GM12878 (cell line): Measurements from ENCODE around the gene HTD2. TPM values are rescaled to one million over a fixed set of nuclear protein-coding genes. Genes with fewer than 3 reads are reported as not detected.
A peak's percentile ranks its signal among the peaks of the same experiment; 100 is the strongest.

Source experiments
- ATAC-seq: fragments of 200-7000 bp; cut with Tn5 transposase; 3 replicates; pipeline ENCODE4 v1.9.1; 2020; ENCODE audit warnings: mild to moderate bottlenecking, moderate library complexity
- Bru-seq: library from RNA; stranded (reverse); fragments of 400-500 nt; gene quantifications from one replicate; lab custom pipeline; 2021; lab: Mats Ljungman, UMichigan
- BruChase-seq, 2 experiments: library from RNA; stranded (reverse); fragments of 400-500 nt; gene quantifications; one replicate each; lab custom pipeline; 2021; lab: Mats Ljungman, UMichigan
- BruUV-seq: library from RNA; stranded (reverse); fragments of 400-500 nt; replicated peaks from 2 replicates; lab custom pipeline; 2021; lab: Mats Ljungman, UMichigan
- CTCF ChIA-PET: fragments of 300-600 bp; sonication (Branson Sonifier 250); formaldehyde crosslinking; extraction: SDS; loops from one replicate; lab custom pipeline; 2021; ENCODE audit warnings: inconsistent platforms; lab: Yijun Ruan, JAX
- POLR2A ChIA-PET: fragments of 350-600 bp; formaldehyde crosslinking; extraction: SDS; loops from one replicate; lab custom pipeline; 2021; ENCODE audit warnings: inconsistent platforms; lab: Charles Lee
- RAD21 ChIA-PET: fragments of 300-600 bp; sonication (Branson Sonifier 250); formaldehyde crosslinking; loops from one replicate; lab custom pipeline; 2023; ENCODE audit warnings: antibody characterized with exemption; ENCODE audit not compliant: unreplicated experiment; lab: Charles Lee
- SMC1A ChIA-PET: fragments of 300-600 bp; sonication (Branson Sonifier 250); formaldehyde crosslinking; loops from one replicate; lab custom pipeline; 2023; ENCODE audit not compliant: unreplicated experiment, uncharacterized antibody; lab: Charles Lee
- DNase-seq: peaks from one replicate; pipeline ENCODE4 v3.0.0-alpha.2; 2011; ENCODE audit warnings: low read depth, low spot score
- FAIRE-seq: peaks from 3 replicates; lab custom pipeline; 2011; peaks lifted over from hg19 to GRCh38; lab: Jason Lieb, UNC
- H2AFZ ChIP-seq: 2 replicates; pipeline ENCODE4 v1.6.0; 2011; ENCODE audit warnings: low read depth, low read length, control low read depth; ENCODE audit not compliant: control insufficient read depth
- H3K27ac ChIP-seq: 2 replicates; pipeline ENCODE4 v1.5.1; 2011; ENCODE audit warnings: control low read depth; ENCODE audit not compliant: control insufficient read depth, insufficient read depth
- H3K27me3 ChIP-seq, 2 experiments: replicated peaks in 1 of 2; 2 replicates each; pipeline versions ENCODE4 v1.6.0 to v1.6.1; 2011; ENCODE audit warnings: low read length in 1 of 2; ENCODE audit not compliant: control insufficient read depth in 2 of 2, insufficient read depth in 2 of 2
- H3K36me3 ChIP-seq, 2 experiments: 2 replicates each; pipeline ENCODE4 v1.5.1; 2011; ENCODE audit warnings: low read length in 1 of 2; ENCODE audit not compliant: control insufficient read depth in 2 of 2, insufficient read depth in 2 of 2
- H3K4me1 ChIP-seq: 2 replicates; pipeline ENCODE4 v1.6.1; 2011; ENCODE audit warnings: mild to moderate bottlenecking, low read length, moderate library complexity, mixed read lengths; ENCODE audit not compliant: control insufficient read depth, insufficient read depth
- H3K4me2 ChIP-seq: 2 replicates; pipeline ENCODE4 v1.6.0; 2011; ENCODE audit warnings: control low read depth; ENCODE audit not compliant: control insufficient read depth, insufficient read depth
- H3K4me3 ChIP-seq: fragments of 200-600 bp; sonication (generic); 2 replicates; pipeline ENCODE4 v1.5.1; 2016
- H3K79me2 ChIP-seq: 2 replicates; pipeline ENCODE4 v1.6.0; 2011; ENCODE audit warnings: low read length; ENCODE audit not compliant: control insufficient read depth, insufficient read depth
- H3K9ac ChIP-seq: 2 replicates; pipeline ENCODE4 v1.8.0; 2011; ENCODE audit warnings: low read length, control low read depth, mixed read lengths; ENCODE audit not compliant: control insufficient read depth, insufficient read depth
- H3K9me3 ChIP-seq: replicated peaks from 3 replicates; pipeline ENCODE4 v1.5.1; 2011; ENCODE audit warnings: mild to moderate bottlenecking, low read length; ENCODE audit not compliant: control insufficient read depth, insufficient read depth
- H4K20me1 ChIP-seq: 2 replicates; pipeline ENCODE4 v1.6.0; 2011; ENCODE audit not compliant: control insufficient read depth, insufficient read depth
- TBL1XR1 ChIP-seq: IDR thresholded peaks from 2 replicates; pipeline ENCODE4 v1.6.1; 2012; ENCODE audit warnings: low read depth, low read length, improper control_type of control experiment
- WGBS: methylation state at CpG from one replicate; pipeline ENCODE4 v1.1.6; 2016; ENCODE audit warnings: low lambda C conversion rate; ENCODE audit not compliant: insufficient replicate concordance, insufficient coverage; ENCODE audit errors: missing lambda C conversion rate; 5-methylcytosine and 5-hydroxymethylcytosine counted together
- in situ Hi-C: fragments of 300-500 bp; cut with MboI; formaldehyde crosslinking; loops from 9 replicates; pipeline ENCODE4 v1.14.3; 2018; ENCODE audit warnings: mixed read lengths
- intact Hi-C: fragments of 100-400 bp; cut with micrococcal nuclease; formaldehyde crosslinking; loops from one replicate; pipeline ENCODE4 v1.14.2; 2022; ENCODE audit not compliant: unreplicated experiment
- long read RNA-seq, 2 experiments: library from polyadenylated mRNA; unstranded; transcript quantifications; one replicate each; pipeline ENCODE4 v2.0.0, GENCODE V29; 2019 to 2020
- polyA minus RNA-seq, 3 experiments: library from RNA; depleted of rRNA, polyadenylated mRNA; stranded (reverse); fragments of >200 nt; gene quantifications; 2 replicates each; pipeline ENCODE4 v1.2.3, GENCODE V29; 2011
- polyA plus RNA-seq, 11 experiments: library from polyadenylated mRNA; depleted of rRNA in 4 of 11; unstranded in 6 of 11; stranded (reverse) in 5 of 11; fragments of >200 nt; fragmentation: Nextera tagmentation in 4 of 11; fragmentation: Illumina TruSeq in 1 of 11; extraction: Ambion mirVana in 4 of 11; extraction: Trizol in 1 of 11; gene quantifications; 1 replicate in 1 of 11; 2 replicates in 10 of 11; pipeline versions ENCODE4 v1.2.1 to v1.2.3, GENCODE V29; 2011 to 2016; ENCODE audit warnings: inconsistent platforms in 2 of 11, missing spikeins in 2 of 11, low read depth in 1 of 11
- total RNA-seq, 4 experiments: library from RNA; depleted of rRNA in 3 of 4; stranded (reverse); fragments of >200 nt in 3 of 4; fragmentation: Illumina TruSeq in 1 of 4; extraction: Trizol in 1 of 4; gene quantifications; 2 replicates each; pipeline versions ENCODE4 v1.2.1 to v1.2.3, GENCODE V29; 2013 to 2021
- TF ChIP-seq, protein P1 (sequence below): fragments of 450-650 bp; formaldehyde crosslinking; IDR thresholded peaks from 2 replicates; pipeline ENCODE4 v1.4.0; 2022; ENCODE audit warnings: mild to moderate bottlenecking, moderate library complexity
- TF ChIP-seq, protein P2 (sequence below): fragments of 450-650 bp; IDR thresholded peaks from 2 replicates; pipeline ENCODE4 v1.6.1; 2016; ENCODE audit warnings: mild to moderate bottlenecking
- TF ChIP-seq, protein P3 (sequence below): fragments of 450-650 bp; conservative IDR thresholded peaks from 2 replicates; pipeline ENCODE4 v1.6.1; 2017; ENCODE audit warnings: mild to moderate bottlenecking, moderate library complexity
- TF ChIP-seq, protein P4 (sequence below): IDR thresholded peaks from 2 replicates; pipeline ENCODE4 v1.6.1; 2011; ENCODE audit warnings: low read depth, mild to moderate bottlenecking, low read length, moderate library complexity, borderline replicate concordance; ENCODE audit errors: extremely low read depth
- TF ChIP-seq, protein P5 (sequence below): IDR thresholded peaks from 2 replicates; pipeline ENCODE4 v1.6.1; 2012; ENCODE audit warnings: low read depth, low read length, improper control_type of control experiment

The HTD2 gene
- total RNA-seq (2013; cell fraction: nucleolus; rRNA removed) = 6.4 and 9.0 TPM in 2 replicates
- total RNA-seq (2014; rRNA removed) (5.8 and 6.8 TPM in 2 replicates), total RNA-seq (2014; rRNA removed; fragmentation: Illumina TruSeq; extraction: Trizol) (5.0 and 5.9 TPM in 2 replicates), total RNA-seq (2021) (7.1 and 7.2 TPM in 2 replicates), polyA plus RNA-seq (2011; rRNA removed) (10.5 and 11.7 TPM in 2 replicates), polyA plus RNA-seq (2014; fragmentation: Illumina TruSeq; extraction: Trizol) (6.0 and 7.7 TPM in 2 replicates), polyA plus RNA-seq (2014; fragmentation: Nextera tagmentation; extraction: Ambion mirVana) (10 to 100 TPM; 13.5 to 15.9 TPM), polyA plus RNA-seq (2014; rRNA removed) (5.1 and 8.5 TPM in 2 replicates), polyA plus RNA-seq (2016; fragmentation: Nextera tagmentation; extraction: Ambion mirVana) (10 to 100 TPM; 24.1 to 24.7 TPM), polyA minus RNA-seq (2011; rRNA and poly(A)+ RNA removed) (5.4 and 6.1 TPM in 2 replicates), Bru-seq, nascent RNA (percentile 76 among the genes with signal in this experiment), BruChase-seq, experiment 1, labeled RNA remaining after a 6-hour chase (percentile 63 among the genes with signal in this experiment), BruChase-seq, experiment 2, labeled RNA remaining after a 2-hour chase (percentile 70 among the genes with signal in this experiment)
- polyA plus RNA-seq (2011; ENCODE audit: low read depth) = 3.9 TPM
- 5.0 and 8.9 TPM in 2 replicates for polyA plus RNA-seq (2011; cell fraction: cytosol; rRNA removed)
- polyA plus RNA-seq (2011; cell fraction: nucleus; rRNA removed) = 2.7 and 3.3 TPM in 2 replicates
- 3.7 and 4.2 TPM in 2 replicates for polyA plus RNA-seq (2012)
- 2.7 and 3.1 TPM in 2 replicates for polyA minus RNA-seq (2011; cell fraction: cytosol; rRNA and poly(A)+ RNA removed)
- polyA minus RNA-seq (2011; cell fraction: nucleus; rRNA and poly(A)+ RNA removed) = 0.77 and 0.97 TPM in 2 replicates
- long read RNA-seq, experiment 1, transcript HTD2-206 (5 exons, 1,378 nt) = major isoform, 5 of 8 reads
- long read RNA-seq, experiment 1, partial matches to known transcripts = 0 of 8 reads
- long read RNA-seq, experiment 1, other reads (novel, unspliced or antisense) = 0 of 8 reads
- long read RNA-seq, experiment 2, transcript HTD2-201 (5 exons, 1,508 nt) = minor isoform, 11 of 45 reads
- long read RNA-seq, experiment 2, transcript HTD2-206 (5 exons, 1,378 nt) = major isoform, 32 of 45 reads
- long read RNA-seq, experiment 2, partial matches to known transcripts = 0 of 45 reads
- long read RNA-seq, experiment 2, other reads (novel, unspliced or antisense) = 0 of 45 reads

DNA sequence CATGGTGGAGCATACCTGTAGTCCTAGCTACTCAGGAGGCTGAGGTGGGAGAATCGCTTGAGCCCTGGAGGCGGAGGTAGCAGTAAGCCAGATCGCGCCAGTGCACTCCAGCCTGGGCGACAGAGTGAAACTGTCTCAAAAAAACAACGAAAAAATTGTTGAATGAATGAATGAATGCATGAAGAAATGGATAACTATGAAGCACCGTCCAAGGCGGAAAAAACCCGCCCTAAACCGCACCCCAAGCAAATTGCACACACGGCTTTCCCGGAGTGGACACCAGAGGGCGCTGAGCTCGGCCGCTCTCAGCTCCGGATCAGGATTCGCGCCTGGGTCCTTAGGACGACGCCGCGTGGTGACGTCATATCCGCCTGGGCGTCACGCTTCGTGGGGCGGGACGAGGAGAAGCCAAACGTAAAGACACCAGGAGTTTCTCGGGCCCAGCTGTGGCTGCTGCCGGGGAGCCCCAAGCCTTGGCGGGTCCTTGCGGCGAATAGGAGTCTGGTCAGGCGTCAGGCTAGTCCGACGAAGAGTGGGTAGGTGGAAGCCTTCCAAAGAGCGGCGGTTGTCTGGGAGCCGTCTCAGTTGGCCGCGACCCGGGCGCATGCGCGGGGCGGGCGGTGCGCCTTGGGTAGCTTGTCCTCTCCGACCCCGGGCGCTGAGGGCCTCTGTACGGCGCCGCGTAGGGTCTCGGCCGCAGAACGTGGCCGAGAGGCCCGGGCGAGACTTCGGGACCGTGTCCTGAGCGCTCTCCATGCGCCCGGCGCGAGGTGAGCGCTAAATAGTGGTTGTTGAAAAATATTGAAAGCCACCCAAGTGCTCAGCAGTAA lies at the start of gene HTD2, which contains the start of gene RPP14:
TSS of gene HTD2 (plus strand) at position 639 of the 830 bp plus-strand sequence. CDS start 11,094 bp downstream, outside the sequence.
TSS of gene RPP14 (plus strand) at position 364 of the 830 bp plus-strand sequence. CDS start 4,085 bp downstream, outside the sequence.
- Histone ChIP-seq H3K27ac (peak within 1 kb of the TSS; percentile 94), H3K79me2 (peaks cover 34% of the 10 kb centered on the region), H3K4me2 (peak within 1 kb of the TSS; percentile 92), H4K20me1 (no peaks in the 10 kb centered on the region), H3K4me3 (peak within 1 kb of the TSS; percentile 74), H3K9me3 (no peaks in the 10 kb centered on the region; the same call in 2 of the 3 replicates), H3K9ac (peak within 1 kb of the TSS; percentile 84), H2AFZ (peak within 1 kb of the TSS; percentile 95), H3K27me3 (no peaks in the 10 kb centered on the region), H3K36me3 (peaks cover 0 to 9% of the 10 kb centered on the region in 2 experiments; a peak in 2 of 4 replicates), H3K4me1 (0 out of 2 replicates have a peak, but pooled peaks cover 2% of the 10 kb centered on the region)
- POLR2A ChIA-PET = interaction anchor here (0.6 to 2.1 kb wide), 26 partner anchors 11 to 297 kb away, joined by 3 to 8 read pairs (median 4); partner anchors contain the start of gene PDHB
- no TSS peak for BruUV-seq
- peak; percentile 95 for FAIRE-seq
- SMC1A ChIA-PET = interaction anchor here (0.8 to 4.5 kb wide), 35 partner anchors 11 to 324 kb away, joined by 3 to 39 read pairs (median 7); partner anchors contain the start of genes ABHD6, KCTD6 and PDHB
- WGBS = 5% methylated on average over 71 of the region's 71 CpGs
- peak; percentile 94 for ATAC-seq
- RAD21 ChIA-PET = interaction anchor here (0.6 to 4.2 kb wide), 42 partner anchors 10 to 325 kb away, joined by 3 to 47 read pairs (median 6); partner anchors contain the start of genes ABHD6, FLNB, KCTD6 and PXK
- peak; percentile 90 for DNase-seq
- in situ Hi-C loops = loop anchor here (5.0 kb wide), 1 partner anchor 321 kb away; no protein-coding TSS in a partner anchor
- CTCF ChIA-PET = interaction anchor here (0.6 to 15.5 kb wide), 89 partner anchors 8 to 438 kb away, joined by 3 to 503 read pairs (median 5); partner anchors contain the start of genes ABHD6, ACOX2, KCTD6 and PDHB
- intact Hi-C loops = loop anchor here (1.0 to 10.0 kb wide), 4 partner anchors 106 to 326 kb away; partner anchors contain the start of genes FLNB and KCTD6
- TF ChIP-seq, protein P1, sequence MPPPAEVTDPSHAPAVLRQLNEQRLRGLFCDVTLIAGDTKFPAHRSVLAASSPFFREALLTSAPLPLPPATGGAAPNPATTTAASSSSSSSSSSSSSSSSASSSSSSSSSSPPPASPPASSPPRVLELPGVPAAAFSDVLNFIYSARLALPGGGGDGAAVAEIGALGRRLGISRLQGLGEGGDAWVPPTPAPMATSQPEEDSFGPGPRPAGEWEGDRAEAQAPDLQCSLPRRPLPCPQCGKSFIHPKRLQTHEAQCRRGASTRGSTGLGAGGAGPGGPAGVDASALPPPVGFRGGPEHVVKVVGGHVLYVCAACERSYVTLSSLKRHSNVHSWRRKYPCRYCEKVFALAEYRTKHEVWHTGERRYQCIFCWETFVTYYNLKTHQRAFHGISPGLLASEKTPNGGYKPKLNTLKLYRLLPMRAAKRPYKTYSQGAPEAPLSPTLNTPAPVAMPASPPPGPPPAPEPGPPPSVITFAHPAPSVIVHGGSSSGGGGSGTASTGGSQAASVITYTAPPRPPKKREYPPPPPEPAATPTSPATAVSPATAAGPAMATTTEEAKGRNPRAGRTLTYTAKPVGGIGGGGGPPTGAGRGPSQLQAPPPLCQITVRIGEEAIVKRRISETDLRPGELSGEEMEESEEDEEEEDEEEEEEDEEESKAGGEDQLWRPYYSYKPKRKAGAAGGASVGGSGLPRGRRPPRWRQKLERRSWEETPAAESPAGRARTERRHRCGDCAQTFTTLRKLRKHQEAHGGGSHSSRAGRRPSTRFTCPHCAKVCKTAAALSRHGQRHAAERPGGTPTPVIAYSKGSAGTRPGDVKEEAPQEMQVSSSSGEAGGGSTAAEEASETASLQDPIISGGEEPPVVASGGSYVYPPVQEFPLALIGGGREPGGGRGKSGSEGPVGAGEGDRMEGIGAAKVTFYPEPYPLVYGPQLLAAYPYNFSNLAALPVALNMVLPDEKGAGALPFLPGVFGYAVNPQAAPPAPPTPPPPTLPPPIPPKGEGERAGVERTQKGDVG (CRISPR knock-in tag) = peak; percentile 84
- TF ChIP-seq, protein P2, sequence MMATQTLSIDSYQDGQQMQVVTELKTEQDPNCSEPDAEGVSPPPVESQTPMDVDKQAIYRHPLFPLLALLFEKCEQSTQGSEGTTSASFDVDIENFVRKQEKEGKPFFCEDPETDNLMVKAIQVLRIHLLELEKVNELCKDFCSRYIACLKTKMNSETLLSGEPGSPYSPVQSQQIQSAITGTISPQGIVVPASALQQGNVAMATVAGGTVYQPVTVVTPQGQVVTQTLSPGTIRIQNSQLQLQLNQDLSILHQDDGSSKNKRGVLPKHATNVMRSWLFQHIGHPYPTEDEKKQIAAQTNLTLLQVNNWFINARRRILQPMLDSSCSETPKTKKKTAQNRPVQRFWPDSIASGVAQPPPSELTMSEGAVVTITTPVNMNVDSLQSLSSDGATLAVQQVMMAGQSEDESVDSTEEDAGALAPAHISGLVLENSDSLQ = peak; percentile 5; the same call in 1 of the 2 replicates
- TF ChIP-seq, protein P3, sequence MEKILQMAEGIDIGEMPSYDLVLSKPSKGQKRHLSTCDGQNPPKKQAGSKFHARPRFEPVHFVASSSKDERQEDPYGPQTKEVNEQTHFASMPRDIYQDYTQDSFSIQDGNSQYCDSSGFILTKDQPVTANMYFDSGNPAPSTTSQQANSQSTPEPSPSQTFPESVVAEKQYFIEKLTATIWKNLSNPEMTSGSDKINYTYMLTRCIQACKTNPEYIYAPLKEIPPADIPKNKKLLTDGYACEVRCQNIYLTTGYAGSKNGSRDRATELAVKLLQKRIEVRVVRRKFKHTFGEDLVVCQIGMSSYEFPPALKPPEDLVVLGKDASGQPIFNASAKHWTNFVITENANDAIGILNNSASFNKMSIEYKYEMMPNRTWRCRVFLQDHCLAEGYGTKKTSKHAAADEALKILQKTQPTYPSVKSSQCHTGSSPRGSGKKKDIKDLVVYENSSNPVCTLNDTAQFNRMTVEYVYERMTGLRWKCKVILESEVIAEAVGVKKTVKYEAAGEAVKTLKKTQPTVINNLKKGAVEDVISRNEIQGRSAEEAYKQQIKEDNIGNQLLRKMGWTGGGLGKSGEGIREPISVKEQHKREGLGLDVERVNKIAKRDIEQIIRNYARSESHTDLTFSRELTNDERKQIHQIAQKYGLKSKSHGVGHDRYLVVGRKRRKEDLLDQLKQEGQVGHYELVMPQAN = peak; percentile 46; the same call in 1 of the 2 replicates
- TF ChIP-seq TBL1XR1 = no peak
- TF ChIP-seq, protein P4, sequence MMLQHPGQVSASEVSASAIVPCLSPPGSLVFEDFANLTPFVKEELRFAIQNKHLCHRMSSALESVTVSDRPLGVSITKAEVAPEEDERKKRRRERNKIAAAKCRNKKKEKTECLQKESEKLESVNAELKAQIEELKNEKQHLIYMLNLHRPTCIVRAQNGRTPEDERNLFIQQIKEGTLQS = no peak
- TF ChIP-seq, protein P5, sequence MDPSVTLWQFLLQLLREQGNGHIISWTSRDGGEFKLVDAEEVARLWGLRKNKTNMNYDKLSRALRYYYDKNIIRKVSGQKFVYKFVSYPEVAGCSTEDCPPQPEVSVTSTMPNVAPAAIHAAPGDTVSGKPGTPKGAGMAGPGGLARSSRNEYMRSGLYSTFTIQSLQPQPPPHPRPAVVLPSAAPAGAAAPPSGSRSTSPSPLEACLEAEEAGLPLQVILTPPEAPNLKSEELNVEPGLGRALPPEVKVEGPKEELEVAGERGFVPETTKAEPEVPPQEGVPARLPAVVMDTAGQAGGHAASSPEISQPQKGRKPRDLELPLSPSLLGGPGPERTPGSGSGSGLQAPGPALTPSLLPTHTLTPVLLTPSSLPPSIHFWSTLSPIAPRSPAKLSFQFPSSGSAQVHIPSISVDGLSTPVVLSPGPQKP = peak; percentile 55
